ENCODE measurements around the gene GMCL2. TPM values are rescaled to one million over a fixed set of nuclear protein-coding genes. Genes with fewer than 3 reads are reported as not detected.

GMCL2 gene
- total RNA-seq, 1 experiment from 2014 or later = not detected

DNA sequence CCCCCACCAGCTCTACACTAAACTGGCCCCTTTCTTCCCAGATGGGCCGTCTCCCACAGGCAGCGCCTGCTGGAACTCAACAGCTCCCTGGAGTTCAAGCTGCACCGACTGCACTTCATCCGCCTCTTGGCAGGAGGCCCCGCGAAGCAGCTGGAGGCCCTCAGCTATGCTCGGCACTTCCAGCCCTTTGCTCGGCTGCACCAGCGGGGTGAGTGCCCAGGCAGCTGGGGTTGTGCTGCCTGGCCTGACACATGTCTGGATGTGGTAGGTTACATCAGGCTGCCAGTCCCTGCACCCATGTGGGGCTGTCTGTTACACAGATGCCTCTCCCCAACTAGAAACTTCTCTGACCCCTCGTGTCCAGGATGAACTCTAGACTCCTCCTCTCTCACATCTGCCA, 43.3 kb downstream of the GMCL2 start:
- no peaks in the 10 kb centered on the region for H3K79me2 ChIP-seq (ENCODE audit: insufficient read depth, low read length)
- H3K9ac ChIP-seq (ENCODE audit: low read length) = no peak overlapping the region
- BruUV-seq (replicated peaks) = no TSS peak
- ATAC-seq = no peak
- H3K9me3 ChIP-seq (ENCODE audit: control insufficient read depth in 1 of 2, insufficient read depth in 1 of 2, low read depth in 1 of 2, low read length in 2 of 2) = no peaks in the 10 kb centered on the region
- H3K27ac ChIP-seq (ENCODE audit: low read depth, low read length) = no peak overlapping the region
- RAD21 ChIA-PET (ENCODE audit: low non-redundant PET in 1 of 2, low total read pairs in 2 of 2, uncharacterized antibody in 2 of 2, unreplicated experiment in 2 of 2) = no interaction called here
- no peaks in the 10 kb centered on the region for H3K27me3 ChIP-seq (ENCODE audit: insufficient read depth, low read length)
- CTCF ChIA-PET = interaction anchor here (10.8 kb wide), 1 partner anchor 68 kb away, joined by 98 read pairs; no protein-coding TSS in a partner anchor
- no peak overlapping the region for H2AFZ ChIP-seq (ENCODE audit: low read depth, low read length, poor library complexity, severe bottlenecking)
- TF ChIP-seq, protein P1, sequence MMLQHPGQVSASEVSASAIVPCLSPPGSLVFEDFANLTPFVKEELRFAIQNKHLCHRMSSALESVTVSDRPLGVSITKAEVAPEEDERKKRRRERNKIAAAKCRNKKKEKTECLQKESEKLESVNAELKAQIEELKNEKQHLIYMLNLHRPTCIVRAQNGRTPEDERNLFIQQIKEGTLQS (IDR thresholded peaks at IDR 0.05) = no peak
- TF ChIP-seq ZNF274 (IDR thresholded peaks at IDR 0.05; ENCODE audit: low read depth, low read length) (no peak), ZBTB33 (IDR thresholded peaks at IDR 0.05; ENCODE audit: extremely low read depth, insufficient replicate concordance, low read length) (no peak), JUND (IDR thresholded peaks at IDR 0.05) (no peak), SRF (IDR thresholded peaks at IDR 0.05; ENCODE audit: low read depth) (no peak), EZH2phosphoT487 (IDR thresholded peaks at IDR 0.05; ENCODE audit: borderline replicate concordance) (no peak), EGR1 (IDR thresholded peaks at IDR 0.05; ENCODE audit: low read depth) (no peak), POLR2AphosphoS5 (IDR thresholded peaks at IDR 0.05; ENCODE audit: low read depth, low read length) (no peak), CEBPB (IDR thresholded peaks at IDR 0.05; ENCODE audit: low read depth) (no peak), EZH2 (IDR thresholded peaks at IDR 0.05) (no peak), ELF1 (IDR thresholded peaks at IDR 0.05; ENCODE audit: borderline replicate concordance, low read depth) (no peak), SP1 (IDR thresholded peaks at IDR 0.05; ENCODE audit: low read depth) (no peak), FOSL1 (IDR thresholded peaks at IDR 0.05; ENCODE audit: low read depth) (no peak), YY1 (IDR thresholded peaks at IDR 0.05; ENCODE audit: extremely low read depth, insufficient replicate concordance, low read depth, low read length) (no peak)
- TF ChIP-seq, protein P2, sequence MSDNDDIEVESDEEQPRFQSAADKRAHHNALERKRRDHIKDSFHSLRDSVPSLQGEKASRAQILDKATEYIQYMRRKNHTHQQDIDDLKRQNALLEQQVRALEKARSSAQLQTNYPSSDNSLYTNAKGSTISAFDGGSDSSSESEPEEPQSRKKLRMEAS (IDR thresholded peaks at IDR 0.05) = no peak
- H4K20me1 ChIP-seq (ENCODE audit: insufficient read depth) = no peaks in the 10 kb centered on the region
- H3K36me3 ChIP-seq (ENCODE audit: control insufficient read depth in 1 of 2, insufficient read depth in 2 of 2, low read length in 2 of 2) = peaks cover 36 to 41% of the 10 kb centered on the region in 2 experiments; a peak in 3 of 4 replicates
- no peaks in the 10 kb centered on the region for H3K9me2 ChIP-seq (ENCODE audit: insufficient read depth)
- intact Hi-C loops (cut with micrococcal nuclease) = no loop called here
- peaks cover 0 to 10% of the 10 kb centered on the region in 2 experiments; a peak in 1 of 4 replicates for H3K4me1 ChIP-seq (ENCODE audit: control insufficient read depth in 1 of 2, insufficient read depth in 2 of 2, low read length in 2 of 2)
- POLR2A ChIA-PET = interaction anchor here (0.6 kb wide), 1 partner anchor 29 kb away, joined by 4 read pairs; no protein-coding TSS in a partner anchor
- no peak overlapping the region for H3K4me2 ChIP-seq (ENCODE audit: low read length)
- DNase-seq (ENCODE audit: low read depth, low spot score) = no peak
- H3K4me3 ChIP-seq (replicated peaks in 1 of 2; ENCODE audit: low read depth in 1 of 2, low read length in 2 of 2) = no peak overlapping the region
